Endodermal cell (in vitro differentiated cells): ENCODE results near the gene SEMA5A. TPM values are rescaled to one million over a fixed set of nuclear protein-coding genes. Genes with fewer than 3 reads are reported as not detected.

ENCODE experiments used
- DNase-seq: peaks from one replicate; pipeline ENCODE4 v3.0.0-alpha.2; 2017
- H3K27ac ChIP-seq: 2 replicates; pipeline ENCODE4 v1.5.1; 2013; ENCODE audit warnings: mild to moderate bottlenecking, low read depth, low read length, moderate library complexity
- H3K27me3 ChIP-seq: 2 replicates; pipeline ENCODE4 v1.6.1; 2013; ENCODE audit warnings: mild to moderate bottlenecking, low read length, moderate library complexity; ENCODE audit not compliant: insufficient read depth, control insufficient read depth, poor library complexity, severe bottlenecking
- H3K36me3 ChIP-seq: 2 replicates; pipeline ENCODE4 v1.7.0; 2013; ENCODE audit warnings: mild to moderate bottlenecking, low read length, moderate library complexity; ENCODE audit not compliant: control insufficient read depth, insufficient read depth
- H3K4me1 ChIP-seq: one replicate; pipeline ENCODE4 v1.7.0; 2013; ENCODE audit warnings: low read length; ENCODE audit not compliant: control insufficient read depth, insufficient read depth
- H3K4me3 ChIP-seq: 2 replicates; pipeline ENCODE4 v1.5.1; 2013; ENCODE audit warnings: mild to moderate bottlenecking, low read length, moderate library complexity
- H3K9ac ChIP-seq: 2 replicates; pipeline ENCODE4 v1.6.1; 2013; ENCODE audit warnings: mild to moderate bottlenecking, low read length, moderate library complexity; ENCODE audit not compliant: poor library complexity, severe bottlenecking; ENCODE audit errors: extremely low read depth
- H3K9me3 ChIP-seq: 2 replicates; pipeline ENCODE4 v1.6.1; 2013; ENCODE audit warnings: mild to moderate bottlenecking, low read length, moderate library complexity; ENCODE audit not compliant: control insufficient read depth
- H3K27ac Mint-ChIP-seq: 2 replicates; pipeline ENCODE4 v1.8.0; 2020; ENCODE audit warnings: mixed read lengths
- H3K27me3 Mint-ChIP-seq: 2 replicates; pipeline ENCODE4 v1.8.0; 2021; ENCODE audit warnings: mild to moderate bottlenecking, mixed read lengths; ENCODE audit not compliant: insufficient read depth
- H3K36me3 Mint-ChIP-seq: 2 replicates; pipeline ENCODE4 v1.8.0; 2020; ENCODE audit warnings: low read depth, mixed read lengths
- H3K4me1 Mint-ChIP-seq: 2 replicates; pipeline ENCODE4 v1.8.0; 2020; ENCODE audit warnings: mixed read lengths
- H3K4me3 Mint-ChIP-seq: 2 replicates; pipeline ENCODE4 v1.8.0; 2020; ENCODE audit warnings: mild to moderate bottlenecking, moderate library complexity, mixed read lengths
- H3K9me3 Mint-ChIP-seq: 2 replicates; pipeline ENCODE4 v1.8.0; 2020; ENCODE audit warnings: mild to moderate bottlenecking, mixed read lengths
- CTCF ChIP-seq: fragments of 200-600 bp; sonication (generic); conservative IDR thresholded peaks from 2 replicates; pipeline ENCODE4 v1.5.0; 2021; ENCODE audit warnings: antibody characterized with exemption, mild to moderate bottlenecking
- WGBS, 2 experiments: methylation state at CpG; one replicate each; pipeline versions ENCODE4 v1.1.5 to v1.1.7; 2013; ENCODE audit warnings: missing lambda C conversion rate in 2 of 2, mixed read lengths in 1 of 2; ENCODE audit not compliant: insufficient coverage in 1 of 2, insufficient read length in 1 of 2; 5-methylcytosine and 5-hydroxymethylcytosine counted together
- total RNA-seq, 2 donors: library from RNA; stranded (reverse); fragmentation: NEBNext Ultra II Directional in 1 of 2; extraction: Animal tissue kit (Norgen Biotek cat#: 25700) in 1 of 2; gene quantifications; 2 replicates in 1 of 2; 3 replicates in 1 of 2; pipeline ENCODE4 v1.2.1, GENCODE V29; 2021

The SEMA5A gene
- total RNA-seq, 2 donors from 2014 or later = 46.8 to 77.8 TPM

DNA sequence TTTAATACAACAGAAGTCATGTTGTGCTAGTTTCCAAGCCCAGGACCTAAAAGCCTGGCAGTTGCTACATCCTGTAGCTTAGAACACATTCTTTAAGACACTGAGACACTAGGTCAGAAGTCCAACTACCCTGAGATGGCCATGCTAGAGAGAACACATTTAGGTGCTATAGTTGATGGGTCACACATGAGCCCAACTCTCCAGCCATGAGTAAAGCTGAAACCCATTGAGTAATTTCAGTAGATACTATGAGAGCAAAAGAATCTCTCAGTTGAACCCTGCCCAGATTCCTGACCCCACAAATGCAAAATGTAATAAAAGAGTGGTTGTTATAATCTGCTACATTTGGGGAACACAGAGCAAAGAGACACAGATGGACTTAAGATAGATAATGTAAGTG, 164.4 kb downstream of the SEMA5A start:
- Mint-ChIP-seq H3K36me3 (peaks cover 17% of the 10 kb centered on the region), H3K4me1 (no peaks in the 10 kb centered on the region), H3K4me3 (no peak overlapping the region), H3K27me3 (no peaks in the 10 kb centered on the region), H3K9me3 (no peaks in the 10 kb centered on the region), H3K27ac (no peak overlapping the region)
- no peak for TF ChIP-seq CTCF
- Histone ChIP-seq H3K4me3 (no peak overlapping the region), H3K27ac (no peak overlapping the region), H3K9me3 (no peaks in the 10 kb centered on the region), H3K27me3 (no peaks in the 10 kb centered on the region), H3K4me1 (no peaks in the 10 kb centered on the region), H3K36me3 (peaks cover 44% of the 10 kb centered on the region), H3K9ac (no peak overlapping the region)
- no peak for DNase-seq

- no peak for DNase-seq
- H3K27me3 Mint-ChIP-seq = no peaks in the 10 kb centered on the region
- WGBS, 2 experiments = 93 to 100% methylated on average over 1 to 7 of the region's 7 CpGs
- no peaks in the 10 kb centered on the region for H3K4me1 ChIP-seq
- no peaks in the 10 kb centered on the region for H3K27me3 ChIP-seq
- H3K4me1 Mint-ChIP-seq = no peaks in the 10 kb centered on the region
- peaks cover 17% of the 10 kb centered on the region for H3K36me3 Mint-ChIP-seq
- H3K4me3 ChIP-seq = no peak overlapping the region
- peaks cover 54% of the 10 kb centered on the region for H3K36me3 ChIP-seq
- TF ChIP-seq CTCF = no peak
- H3K4me3 Mint-ChIP-seq = no peak overlapping the region
- H3K27ac ChIP-seq = no peak overlapping the region
- no peaks in the 10 kb centered on the region for H3K9me3 Mint-ChIP-seq
- no peak overlapping the region for H3K27ac Mint-ChIP-seq
- H3K9me3 ChIP-seq = no peaks in the 10 kb centered on the region
- no peak overlapping the region for H3K9ac ChIP-seq
Measured at GRCh38 chr5:9380109-9380508, 165.8 kb downstream of the SEMA5A start.

- Histone ChIP-seq H3K4me1 (no peaks in the 10 kb centered on the region), H3K4me3 (no peak overlapping the region), H3K27ac (no peak overlapping the region), H3K36me3 (peaks cover 76% of the 10 kb centered on the region), H3K27me3 (no peaks in the 10 kb centered on the region), H3K9ac (no peak overlapping the region), H3K9me3 (no peaks in the 10 kb centered on the region)
- Mint-ChIP-seq H3K27me3 (no peaks in the 10 kb centered on the region), H3K4me3 (no peak overlapping the region), H3K27ac (no peak overlapping the region), H3K9me3 (no peaks in the 10 kb centered on the region), H3K4me1 (no peaks in the 10 kb centered on the region), H3K36me3 (peaks cover 17% of the 10 kb centered on the region)
- no peak for TF ChIP-seq CTCF
- WGBS, 2 experiments = 81 to 98% methylated on average over 5 to 8 of the region's 9 CpGs
- no peak for DNase-seq
Measured at GRCh38 chr5:9376363-9377117, 169.3 kb downstream of the SEMA5A start.
